IPS-20b (cell line): Measurements from ENCODE around the gene APLF.

Experiments used
- H3K27ac ChIP-seq: one replicate; pipeline ENCODE4 v1.5.1; 2013; ENCODE audit warnings: low read length
- H3K27me3 ChIP-seq: 2 replicates; pipeline ENCODE4 v1.6.1; 2013; ENCODE audit warnings: mild to moderate bottlenecking, low read length, inconsistent platforms; ENCODE audit not compliant: insufficient read depth
- H3K36me3 ChIP-seq: 2 replicates; pipeline ENCODE4 v1.6.1; 2013; ENCODE audit warnings: low read depth, mild to moderate bottlenecking, inconsistent platforms, low read length, moderate library complexity; ENCODE audit not compliant: insufficient read depth
- H3K4me1 ChIP-seq: 2 replicates; pipeline ENCODE4 v1.6.1; 2013; ENCODE audit warnings: mild to moderate bottlenecking, control low read depth, inconsistent platforms, low read length, moderate library complexity; ENCODE audit not compliant: insufficient read depth
- H3K4me3 ChIP-seq: 2 replicates; pipeline ENCODE4 v1.5.1; 2013; ENCODE audit warnings: mild to moderate bottlenecking, low read length, inconsistent platforms
- H3K9ac ChIP-seq: 2 replicates; pipeline ENCODE4 v1.6.1; 2013; ENCODE audit warnings: low read depth, mild to moderate bottlenecking, inconsistent platforms, low read length, moderate library complexity
- H3K9me3 ChIP-seq: 2 replicates; pipeline ENCODE4 v1.6.1; 2013; ENCODE audit warnings: mild to moderate bottlenecking, low read depth, low read length, inconsistent platforms; ENCODE audit not compliant: insufficient read depth

Gene APLF

DNA sequence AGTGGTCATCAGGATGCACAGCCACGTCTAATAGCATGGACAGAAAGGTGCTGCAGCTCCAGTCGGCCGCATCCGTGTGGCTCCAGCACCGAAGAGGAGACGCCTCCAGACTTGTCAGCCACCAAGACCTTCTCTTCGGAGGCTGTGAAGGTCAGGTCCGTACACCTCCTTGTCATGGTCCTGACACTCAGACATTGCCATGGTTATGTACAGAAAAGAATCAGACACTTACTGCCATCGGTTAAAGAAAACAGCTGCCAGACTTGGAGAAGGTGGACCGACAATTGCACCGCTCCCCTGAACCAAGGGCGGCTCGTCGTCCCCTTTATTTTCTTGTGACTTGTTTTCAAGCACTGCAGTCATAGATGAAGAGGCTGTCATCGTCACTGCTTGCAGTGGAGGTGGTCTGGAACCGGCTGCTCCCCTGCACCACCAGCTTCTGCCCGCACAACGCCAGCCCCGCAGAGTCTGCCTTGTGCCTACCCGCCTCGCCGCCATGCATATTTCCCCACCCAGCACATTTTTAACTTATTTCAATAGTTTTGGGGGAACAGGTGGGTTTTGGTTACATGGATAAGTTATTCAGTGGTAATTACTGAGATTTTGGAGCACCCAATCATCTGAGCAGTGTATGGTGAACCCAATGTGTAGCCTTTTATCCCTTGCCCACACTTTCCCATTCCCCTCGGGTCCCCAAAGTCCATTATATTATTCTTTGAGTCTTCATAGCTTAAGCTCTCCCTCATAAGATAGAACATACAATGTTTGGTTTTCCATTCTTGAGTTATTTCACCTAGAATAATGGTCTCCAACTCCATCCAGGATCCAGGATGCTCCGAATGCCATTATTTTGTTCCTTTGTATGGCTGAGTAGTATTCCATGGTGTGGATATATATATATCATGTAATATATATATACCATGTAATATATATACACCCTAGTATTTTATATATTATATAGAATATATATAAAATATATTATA lies 18.4 kb upstream of the APLF start:
- Histone ChIP-seq H3K27me3 (no peaks in the 10 kb centered on the region), H3K4me3 (no peak overlapping the region), H3K9ac (no peak overlapping the region), H3K4me1 (no peaks in the 10 kb centered on the region), H3K27ac (no peak overlapping the region), H3K36me3 (no peaks in the 10 kb centered on the region), H3K9me3 (no peaks in the 10 kb centered on the region)

DNA sequence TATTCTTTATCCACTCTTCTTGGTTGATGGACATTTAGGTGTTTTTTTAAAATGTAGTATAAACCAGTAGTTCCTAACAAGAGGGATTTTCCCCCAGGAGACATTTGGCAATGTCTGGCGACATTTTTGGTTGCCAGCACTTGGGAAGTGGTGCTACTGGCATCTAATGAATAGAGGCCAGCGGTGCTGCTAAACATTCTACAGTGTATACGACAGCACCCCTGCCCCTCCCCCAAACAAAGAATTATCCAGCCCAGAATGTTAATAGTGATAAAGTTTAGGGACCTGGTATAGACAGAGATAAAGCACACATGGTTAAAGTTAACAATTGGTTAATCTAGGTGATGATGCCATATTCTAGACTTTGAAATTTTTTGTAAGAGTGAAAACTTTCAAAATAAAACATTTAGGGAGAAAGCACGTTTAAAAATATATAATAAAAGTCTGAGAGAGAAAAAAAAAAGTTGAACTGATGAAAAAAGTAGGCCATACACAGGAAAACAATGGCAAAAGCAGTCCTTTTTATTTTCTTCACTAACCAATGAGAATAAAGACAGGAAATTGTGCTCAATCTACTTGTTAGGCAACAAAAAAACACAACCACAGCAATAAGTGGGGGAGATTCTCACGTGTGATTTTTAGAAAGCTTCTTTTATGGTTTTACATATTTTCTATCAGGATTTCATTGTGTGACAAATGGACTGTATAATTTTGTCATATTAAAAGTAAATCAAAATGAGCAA lies 15.1 kb upstream of the APLF start:
- Histone ChIP-seq H3K9me3 (no peaks in the 10 kb centered on the region), H3K36me3 (no peaks in the 10 kb centered on the region), H3K4me3 (no peak overlapping the region), H3K27me3 (no peaks in the 10 kb centered on the region), H3K27ac (no peak overlapping the region), H3K4me1 (no peaks in the 10 kb centered on the region), H3K9ac (no peak overlapping the region)

DNA sequence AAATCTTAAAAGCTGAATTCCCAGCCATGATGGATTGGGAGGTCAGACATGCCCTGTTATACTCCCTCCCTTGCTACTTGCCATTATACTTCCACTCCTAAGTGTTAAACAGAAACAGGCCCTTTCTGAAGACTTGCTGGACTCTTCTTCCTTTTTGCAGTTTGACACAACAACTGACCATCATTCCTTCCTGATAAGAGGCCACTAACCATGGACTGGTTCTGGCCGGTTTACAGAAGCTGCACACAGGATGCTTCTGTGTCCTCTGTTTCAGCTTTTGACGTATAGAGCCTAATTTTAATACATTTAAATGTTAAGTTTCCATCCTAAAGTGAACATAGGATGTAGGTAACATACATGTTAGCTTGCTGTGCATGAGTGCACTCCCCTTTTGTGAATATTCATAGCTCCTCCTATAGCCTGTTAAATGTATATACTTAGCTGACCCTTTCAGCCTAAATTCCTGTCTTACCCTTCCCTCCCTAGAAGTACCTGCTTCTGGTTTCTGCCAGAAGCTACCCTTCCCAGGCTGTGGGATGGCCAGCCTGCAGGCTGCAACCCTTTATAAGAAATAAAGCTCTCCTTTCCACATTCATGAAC lies 13.5 kb upstream of the APLF start:
- Histone ChIP-seq H3K36me3 (no peaks in the 10 kb centered on the region), H3K4me3 (no peak overlapping the region), H3K4me1 (no peaks in the 10 kb centered on the region), H3K9me3 (no peaks in the 10 kb centered on the region), H3K27me3 (no peaks in the 10 kb centered on the region), H3K27ac (no peak overlapping the region), H3K9ac (no peak overlapping the region)

DNA sequence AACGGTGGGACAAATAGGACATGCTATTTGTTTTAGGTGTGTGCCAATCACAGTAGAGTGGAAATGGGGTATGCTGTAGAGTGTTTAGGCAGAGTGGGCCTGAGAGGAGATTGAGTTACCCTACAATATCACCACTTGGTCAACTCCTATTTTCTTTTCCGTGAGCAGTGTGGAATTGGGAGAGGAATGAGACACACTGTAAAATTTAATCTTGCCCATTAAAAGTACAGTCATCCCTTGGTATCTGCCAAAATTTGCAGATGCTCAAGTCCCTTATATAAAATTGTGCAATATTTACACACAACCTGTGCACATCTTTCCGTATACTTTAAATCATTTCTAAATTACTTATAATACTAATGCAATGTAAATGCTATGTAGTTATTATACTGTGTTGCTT lies 12.7 kb upstream of the APLF start:
- Histone ChIP-seq H3K9me3 (no peaks in the 10 kb centered on the region), H3K4me3 (no peak overlapping the region), H3K27ac (no peak overlapping the region)

DNA sequence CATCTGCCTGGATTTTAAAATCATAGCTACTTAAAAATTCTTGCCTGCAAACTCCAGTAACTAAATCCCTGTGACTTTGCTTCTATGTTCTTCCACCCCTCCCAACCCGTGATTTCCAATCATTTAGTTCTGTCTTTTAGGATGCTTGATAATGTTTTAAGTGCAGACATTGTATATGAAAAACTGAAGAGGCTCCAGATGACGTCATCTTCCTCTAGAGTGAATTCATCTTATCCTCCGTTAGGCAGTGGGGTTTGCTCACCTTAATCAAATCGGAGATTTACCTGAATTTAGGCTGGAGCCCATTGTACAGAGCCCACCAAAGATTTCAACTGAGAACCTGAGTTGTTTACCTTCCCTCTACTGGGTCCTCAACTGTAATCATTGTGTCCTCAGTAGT lies 11.2 kb upstream of the APLF start:
- no peak overlapping the region for H3K4me3 ChIP-seq
- H3K9ac ChIP-seq = no peak overlapping the region
- H3K36me3 ChIP-seq = no peaks in the 10 kb centered on the region
- no peak overlapping the region for H3K27ac ChIP-seq
- H3K4me1 ChIP-seq = no peaks in the 10 kb centered on the region
- no peaks in the 10 kb centered on the region for H3K9me3 ChIP-seq
- H3K27me3 ChIP-seq = no peaks in the 10 kb centered on the region

More for the DNA sequence above, 12.7 kb upstream of the APLF start:
- Histone ChIP-seq H3K9ac (no peak overlapping the region), H3K4me1 (no peaks in the 10 kb centered on the region), H3K27me3 (no peaks in the 10 kb centered on the region), H3K36me3 (no peaks in the 10 kb centered on the region)

DNA sequence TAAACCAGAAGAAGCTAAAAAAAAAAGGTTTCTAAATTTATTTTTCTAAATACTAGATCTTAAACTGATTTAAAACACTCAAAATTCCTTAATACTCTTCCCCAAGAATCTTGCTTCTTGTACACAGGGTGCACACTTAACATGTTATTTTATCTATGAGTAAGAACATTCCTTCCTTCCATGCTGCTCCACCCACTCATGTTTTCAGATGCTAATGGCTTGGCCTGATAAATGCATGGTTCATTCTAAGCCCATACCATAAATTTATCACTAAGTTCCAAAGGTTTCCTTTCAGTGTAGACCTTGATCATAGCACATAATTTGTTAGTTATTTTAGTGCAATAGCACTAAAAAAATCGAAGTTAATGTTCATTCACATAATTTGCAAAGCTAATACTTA lies 8.4 kb upstream of the APLF start:
- no peaks in the 10 kb centered on the region for H3K4me1 ChIP-seq
- H3K9me3 ChIP-seq = no peaks in the 10 kb centered on the region
- H3K27ac ChIP-seq = no peak overlapping the region
- no peaks in the 10 kb centered on the region for H3K27me3 ChIP-seq
- H3K9ac ChIP-seq = no peak overlapping the region
- no peak overlapping the region for H3K4me3 ChIP-seq
- H3K36me3 ChIP-seq = no peaks in the 10 kb centered on the region

DNA sequence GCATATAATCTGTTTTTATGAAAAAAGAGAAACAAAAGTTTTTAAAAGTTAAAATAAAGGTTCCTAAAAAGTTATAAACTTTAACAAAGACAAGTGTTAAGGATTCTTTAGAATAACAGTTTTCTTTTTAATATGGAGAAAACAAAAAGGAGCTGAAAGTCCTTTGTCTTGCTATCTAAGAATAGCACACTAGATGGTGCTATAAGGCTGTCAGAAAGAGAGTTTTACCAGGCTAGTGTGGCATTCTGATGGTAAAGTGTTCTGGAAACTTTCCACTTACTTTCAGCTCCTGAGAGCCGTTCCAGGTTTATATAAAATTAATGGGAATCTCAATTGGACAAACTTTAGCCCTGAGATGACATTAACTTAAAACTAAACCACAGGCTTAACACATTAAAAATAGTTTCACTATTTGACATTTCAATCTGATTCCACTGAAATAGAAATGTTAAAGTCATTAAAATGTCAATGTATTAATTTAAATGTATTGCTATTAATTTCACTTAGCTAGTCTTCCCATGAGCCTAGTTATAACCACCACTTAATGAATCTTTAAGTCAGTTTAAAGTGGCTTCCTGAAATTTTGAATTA lies 4.0 kb upstream of the APLF start:
- Histone ChIP-seq H3K9me3 (no peaks in the 10 kb centered on the region), H3K9ac (no peak overlapping the region), H3K4me1 (no peaks in the 10 kb centered on the region), H3K27ac (no peak overlapping the region), H3K4me3 (no peak overlapping the region), H3K27me3 (no peaks in the 10 kb centered on the region), H3K36me3 (no peaks in the 10 kb centered on the region)

DNA sequence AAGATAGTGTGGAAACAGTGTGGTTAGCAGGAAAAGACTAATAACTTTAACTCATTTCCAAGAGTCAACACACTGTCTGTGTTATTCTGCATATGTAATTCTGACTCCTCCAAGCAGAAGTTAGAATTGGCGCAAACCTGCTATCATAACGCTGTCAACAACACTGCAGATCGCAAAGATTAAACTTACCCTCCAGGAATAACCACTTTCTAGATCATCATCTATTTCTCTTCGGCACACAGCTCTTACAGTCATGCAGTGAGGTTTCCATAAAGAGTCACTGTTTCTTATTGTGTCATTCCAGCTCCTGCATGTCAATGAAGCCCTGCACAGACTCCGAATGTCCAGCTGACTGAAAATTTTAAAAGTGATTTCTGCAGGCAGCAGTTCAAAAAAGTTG lies 2.7 kb upstream of the APLF start:
- H3K4me1 ChIP-seq = no peaks in the 10 kb centered on the region
- H3K36me3 ChIP-seq = no peaks in the 10 kb centered on the region
- no peak overlapping the region for H3K9ac ChIP-seq
- H3K27me3 ChIP-seq = no peaks in the 10 kb centered on the region
- H3K4me3 ChIP-seq = no peak overlapping the region
- H3K9me3 ChIP-seq = no peaks in the 10 kb centered on the region
- no peak overlapping the region for H3K27ac ChIP-seq

DNA sequence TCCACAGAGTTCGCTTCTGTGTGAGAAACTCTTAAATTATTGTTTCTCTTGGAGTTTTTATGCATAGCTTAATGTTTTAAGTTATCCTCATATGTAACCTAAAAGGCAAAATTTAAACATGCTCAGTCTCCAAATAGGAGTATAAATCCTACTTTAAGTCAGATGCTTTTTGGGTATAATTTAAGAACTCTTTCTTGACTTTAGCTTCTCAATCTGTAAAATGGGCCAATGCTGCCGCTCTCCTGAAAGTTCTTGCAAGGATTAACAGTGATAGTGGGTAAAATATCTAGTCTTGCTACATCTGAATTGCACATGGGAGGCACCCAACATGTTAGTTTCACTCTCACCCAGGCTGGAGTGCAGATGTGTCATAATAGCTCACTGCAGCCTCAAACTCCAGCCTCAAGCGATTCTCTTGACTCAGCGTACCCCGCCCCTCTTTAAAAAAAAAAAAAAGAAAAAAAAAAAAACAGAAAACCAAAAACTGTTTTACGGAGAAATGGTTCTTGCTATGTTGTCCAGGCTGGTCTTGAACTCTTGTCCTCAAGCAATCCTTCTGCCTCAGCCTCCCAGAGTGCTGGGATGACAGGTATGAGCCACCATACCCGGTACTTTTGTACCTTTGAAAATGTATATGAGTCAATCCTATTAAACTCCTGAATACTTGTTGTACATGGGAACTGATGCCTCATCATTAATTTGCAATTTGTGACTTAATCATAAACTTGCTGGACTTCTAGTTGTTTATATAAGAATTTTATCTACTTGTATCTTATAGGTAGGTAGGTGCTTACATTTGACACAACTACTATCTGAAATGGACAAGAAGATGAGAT lies 2.1 kb upstream of the APLF start:
- Histone ChIP-seq H3K4me1 (no peaks in the 10 kb centered on the region), H3K4me3 (no peak overlapping the region), H3K36me3 (no peaks in the 10 kb centered on the region), H3K9me3 (no peaks in the 10 kb centered on the region), H3K27me3 (no peaks in the 10 kb centered on the region), H3K9ac (no peak overlapping the region), H3K27ac (no peak overlapping the region)

DNA sequence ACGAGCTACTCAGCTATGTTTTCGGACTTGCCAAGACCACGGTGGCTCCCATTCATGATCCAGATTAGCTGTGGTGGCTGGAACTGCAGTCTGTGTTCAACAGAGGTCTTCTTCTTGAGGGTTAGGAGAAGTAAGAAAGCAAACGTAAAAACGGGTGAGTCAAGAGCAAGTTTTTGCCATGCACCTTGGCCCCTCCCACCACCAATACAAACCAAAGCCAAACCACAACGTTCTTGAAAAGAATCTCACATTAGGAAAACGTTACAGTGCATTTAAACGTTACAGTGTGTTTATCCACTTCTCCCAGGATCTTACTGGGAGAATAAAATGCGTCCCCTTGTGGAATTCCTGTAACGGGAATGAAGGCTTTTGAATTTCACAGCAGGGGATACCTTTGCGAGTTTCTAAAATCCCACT lies 1.0 kb upstream of the APLF start:
- no peaks in the 10 kb centered on the region for H3K27me3 ChIP-seq
- H3K27ac ChIP-seq = no peak overlapping the region
- H3K9me3 ChIP-seq = no peaks in the 10 kb centered on the region
- no peaks in the 10 kb centered on the region for H3K36me3 ChIP-seq
- H3K9ac ChIP-seq = peak overlapping the region; percentile 74; the same call in 1 of the 2 replicates
- no peaks in the 10 kb centered on the region for H3K4me1 ChIP-seq
- H3K4me3 ChIP-seq = peak overlapping the region; percentile 88

DNA sequence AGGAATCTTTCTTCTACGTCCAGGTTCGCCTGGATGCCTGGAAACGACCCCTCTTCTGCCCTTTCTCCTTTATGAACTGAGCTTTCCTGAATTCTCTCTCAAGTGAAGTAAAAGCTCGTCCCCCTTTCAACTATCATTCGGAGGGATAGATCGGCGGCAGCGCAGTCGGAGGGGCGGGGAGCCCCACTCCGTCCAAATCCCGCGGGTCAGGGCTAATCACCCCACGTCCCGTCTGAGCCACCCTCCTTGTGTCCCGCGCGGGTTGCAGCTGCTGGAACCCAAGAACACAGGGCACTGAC lies 658 bp upstream of the APLF start:
- H3K27ac ChIP-seq = no peak overlapping the region
- no peaks in the 10 kb centered on the region for H3K4me1 ChIP-seq
- no peaks in the 10 kb centered on the region for H3K9me3 ChIP-seq
- H3K27me3 ChIP-seq = no peaks in the 10 kb centered on the region
- H3K4me3 ChIP-seq = peak overlapping the region; percentile 88
- no peaks in the 10 kb centered on the region for H3K36me3 ChIP-seq
- H3K9ac ChIP-seq = peak overlapping the region; percentile 74; the same call in 1 of the 2 replicates
